ENCODE measurements around the gene PSMD14.

Gene PSMD14

GRCh38 chr2:161386228-161386824 lies 78.1 kb downstream of the PSMD14 start:
- no peak for DNase-seq

DNA sequence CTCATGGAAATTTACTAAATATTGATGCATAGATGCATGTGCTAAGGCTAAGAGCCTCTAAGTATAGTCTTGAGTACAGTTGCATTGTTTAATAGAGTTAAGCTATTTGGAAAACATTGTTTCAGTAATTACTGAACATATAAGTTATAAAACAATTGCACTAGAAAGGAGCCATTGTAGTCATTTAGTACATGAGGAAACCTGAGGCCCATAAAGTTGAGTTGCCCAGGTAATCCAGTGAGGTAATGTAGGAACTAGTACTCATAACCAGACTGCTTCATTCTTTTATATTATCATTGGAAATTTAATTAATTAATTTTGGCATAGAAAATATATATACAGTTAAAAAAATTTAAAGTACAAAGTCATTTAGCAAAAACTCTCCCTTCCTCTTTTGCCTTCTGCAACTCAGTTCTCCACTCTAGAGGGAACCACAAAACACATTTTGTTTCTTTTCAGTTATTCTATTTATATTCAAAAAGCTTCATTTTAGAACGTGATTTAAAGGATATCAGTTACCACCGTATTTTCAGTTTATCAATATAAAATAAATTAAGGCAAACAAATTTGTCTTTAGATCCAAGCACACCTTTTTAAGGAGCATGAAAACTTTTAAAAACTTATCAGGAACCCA lies 80.0 kb downstream of the PSMD14 start:
- no peak for DNase-seq

DNA sequence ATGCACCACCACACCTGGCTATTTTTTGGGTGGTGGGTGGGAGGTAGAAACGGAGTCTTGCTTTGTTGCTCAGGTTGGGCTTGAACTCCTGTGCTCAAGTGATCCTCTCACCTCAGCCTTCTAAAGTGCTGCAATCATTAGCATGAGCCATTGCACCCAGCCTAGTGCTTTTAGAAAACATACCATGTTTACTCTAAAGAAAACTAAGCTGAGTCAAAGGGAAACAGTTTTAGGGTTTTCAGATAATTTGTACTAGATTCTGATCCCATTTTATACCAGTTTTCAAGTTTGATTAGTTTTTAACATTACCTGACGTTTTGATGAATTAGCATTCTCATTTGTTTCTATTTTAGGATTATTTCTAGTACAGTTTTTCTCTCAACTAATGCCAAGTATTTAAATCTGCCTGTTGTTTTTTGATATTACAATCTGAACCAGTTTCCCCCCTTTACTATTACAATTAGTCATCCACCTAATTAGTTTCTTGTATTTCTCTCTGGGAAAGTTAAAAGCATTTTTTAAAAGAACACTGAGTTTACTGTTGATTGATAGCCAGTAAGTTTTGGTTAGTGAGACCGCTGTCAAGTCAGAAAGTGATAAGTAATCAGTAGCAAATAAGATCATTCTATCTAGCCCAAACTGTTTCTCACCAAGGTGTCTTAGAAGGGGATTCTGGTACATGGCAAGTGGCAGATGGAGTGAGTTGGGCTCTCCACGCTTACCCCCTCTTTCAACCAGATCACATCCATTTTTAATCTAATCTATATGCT lies 83.7 kb downstream of the PSMD14 start:
- DNase-seq: no peak

DNA sequence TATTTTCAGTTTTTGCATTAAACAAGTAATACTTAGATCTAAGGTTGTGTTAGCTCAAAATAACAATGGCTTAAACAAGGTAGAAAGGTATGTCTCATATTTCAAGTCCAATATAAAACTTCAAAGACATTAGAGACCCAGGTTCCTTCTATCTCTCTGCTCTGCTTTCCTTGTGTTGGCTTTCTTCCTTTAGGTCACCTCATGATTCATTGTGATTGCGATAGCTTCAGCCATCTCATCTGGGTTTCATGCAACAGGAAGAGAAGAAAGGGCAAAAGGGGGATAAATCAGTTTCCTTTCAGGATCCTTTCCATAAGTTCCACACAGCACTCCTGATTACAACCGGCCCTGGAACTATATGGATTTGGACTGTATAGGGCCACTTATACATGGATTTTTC lies 91.9 kb downstream of the PSMD14 start:
- DNase-seq: no peak

DNA sequence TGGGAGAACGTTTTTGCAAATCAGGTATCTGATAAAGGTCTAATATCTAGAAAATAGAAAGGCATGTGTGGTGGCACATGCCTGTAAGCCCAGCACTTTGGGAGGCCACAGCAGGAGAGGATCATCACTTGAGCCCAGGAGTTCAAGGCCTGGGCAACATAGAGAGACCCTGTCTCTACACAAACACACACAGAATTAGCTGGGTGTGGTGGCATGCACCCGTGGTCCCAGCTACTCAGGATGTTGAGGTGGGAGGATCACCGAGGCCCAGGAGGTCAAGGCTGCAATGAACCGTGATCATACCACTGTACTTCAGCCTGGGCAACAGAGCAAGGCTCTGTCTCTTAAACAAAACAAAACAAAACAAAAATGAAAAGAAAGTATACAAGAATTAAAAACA lies 94.1 kb downstream of the PSMD14 start:
- no peak for DNase-seq

DNA sequence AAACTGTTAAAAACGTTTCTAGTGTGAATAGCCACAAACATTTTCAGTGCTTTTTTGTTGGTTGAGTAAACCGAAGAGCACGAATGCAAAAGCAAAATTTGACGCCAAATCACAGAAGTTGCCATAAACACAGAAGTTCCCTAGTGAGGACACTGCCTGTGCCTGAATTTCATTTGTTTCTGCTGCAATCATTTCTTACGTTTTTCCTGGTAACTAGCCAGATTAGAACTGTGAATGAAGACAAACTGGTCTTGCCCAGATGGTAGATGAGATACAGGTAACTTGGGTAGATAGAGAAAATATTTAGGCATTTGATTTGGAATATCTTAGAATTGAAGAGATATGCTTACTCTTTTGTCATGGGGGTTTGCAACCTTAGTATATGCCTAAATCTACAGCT lies 98.1 kb downstream of the PSMD14 start:
- DNase-seq: no peak

DNA sequence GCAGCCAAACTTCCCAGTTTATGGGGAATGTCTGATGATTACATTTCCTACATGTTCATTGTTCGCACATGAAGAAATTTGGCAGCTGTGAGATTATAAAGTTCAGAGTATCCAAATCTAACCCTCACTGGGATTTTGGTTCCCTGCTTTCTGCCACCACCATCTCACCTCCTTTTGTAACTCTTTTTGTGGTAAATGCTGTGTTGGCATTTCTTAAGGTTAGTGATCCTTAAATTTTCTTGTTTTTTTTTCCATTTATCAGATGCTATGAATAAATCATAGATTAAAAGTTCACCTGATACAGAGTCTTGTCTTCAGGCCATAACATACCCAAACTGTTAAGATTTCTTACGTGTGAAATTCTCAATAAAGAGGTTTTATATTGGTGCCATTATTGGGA lies 99.4 kb downstream of the PSMD14 start:
- DNase-seq: no peak

DNA sequence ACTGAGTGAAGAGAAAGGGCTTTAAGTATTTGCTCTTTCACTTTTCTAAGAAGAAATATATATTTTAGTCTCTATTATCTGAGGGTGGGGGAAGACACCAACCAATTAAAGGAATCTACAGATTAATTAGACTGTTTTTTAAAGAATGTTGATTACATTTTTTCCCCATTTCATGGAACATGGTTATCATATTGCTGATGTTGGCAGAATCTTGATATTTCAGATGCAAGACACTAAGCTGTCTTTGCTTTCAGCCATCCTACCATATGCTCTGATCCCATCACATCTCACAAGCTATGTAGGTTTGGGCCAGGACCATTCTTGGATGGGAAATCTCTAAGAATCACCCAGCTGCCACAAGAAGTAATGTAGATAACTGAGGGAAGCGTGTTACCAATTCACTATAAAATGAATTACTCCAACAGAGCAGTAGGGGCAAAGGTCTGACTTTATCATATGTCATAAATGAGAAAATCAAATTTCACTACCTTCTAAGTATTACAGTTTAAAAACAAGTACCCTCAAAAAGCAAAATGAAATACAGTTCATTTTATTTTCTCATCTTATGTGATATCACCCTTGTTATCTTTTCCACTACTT lies 101.2 kb downstream of the PSMD14 start:
- DNase-seq: no peak

- no peak for DNase-seq
Measured at GRCh38 chr2:161412346-161412745, 104.1 kb downstream of the PSMD14 start.

DNA sequence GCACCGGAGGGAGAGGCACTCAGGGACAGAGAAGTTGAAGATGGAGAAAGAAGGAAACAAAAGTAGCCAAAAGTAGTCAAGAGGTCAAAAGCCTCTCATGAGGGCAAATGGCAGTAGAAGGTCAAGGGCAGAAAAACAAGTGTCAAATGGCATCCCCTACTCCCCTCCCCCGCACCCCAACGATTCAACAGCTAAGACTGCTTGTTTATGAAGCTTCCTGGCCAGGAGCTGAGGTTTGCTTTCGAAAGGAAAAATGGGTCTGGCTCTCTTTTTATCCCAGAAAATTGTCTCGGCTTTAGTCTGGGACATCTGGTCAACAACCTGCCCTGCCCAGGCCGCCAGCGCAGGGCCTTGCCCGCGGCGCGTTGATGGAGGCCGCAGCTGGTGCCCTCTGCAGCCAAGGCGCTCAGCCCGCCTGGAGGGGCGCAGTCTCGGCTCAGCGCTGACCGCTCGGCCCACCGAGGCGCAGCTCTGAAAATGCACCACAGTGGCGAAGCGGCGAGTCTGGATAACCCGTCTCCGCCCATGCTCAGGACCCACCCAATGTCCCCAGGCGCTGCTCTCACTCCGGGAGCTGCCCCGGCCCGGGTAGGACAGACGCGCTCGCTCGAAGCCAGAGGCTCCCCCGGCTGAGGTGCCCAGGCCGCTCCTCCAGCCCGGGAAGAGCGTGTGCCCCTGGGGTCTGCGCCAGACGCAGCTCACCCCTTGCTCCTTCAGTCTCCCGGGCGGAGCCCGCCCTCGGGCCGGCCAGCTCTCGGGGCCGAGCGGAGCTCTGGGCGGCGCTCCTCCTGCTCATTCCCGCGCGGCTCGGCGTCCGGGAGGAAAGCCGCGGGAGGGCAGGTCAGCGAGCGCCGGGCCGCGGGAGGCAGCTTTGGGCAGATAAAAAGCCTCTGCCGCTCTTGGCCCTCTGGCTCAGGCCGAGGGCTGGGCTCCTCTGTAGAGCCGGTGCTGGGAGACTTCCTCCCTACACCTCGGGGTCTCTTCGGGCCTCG lies 106.1 kb downstream of the PSMD14 start:
- no peak for DNase-seq

DNA sequence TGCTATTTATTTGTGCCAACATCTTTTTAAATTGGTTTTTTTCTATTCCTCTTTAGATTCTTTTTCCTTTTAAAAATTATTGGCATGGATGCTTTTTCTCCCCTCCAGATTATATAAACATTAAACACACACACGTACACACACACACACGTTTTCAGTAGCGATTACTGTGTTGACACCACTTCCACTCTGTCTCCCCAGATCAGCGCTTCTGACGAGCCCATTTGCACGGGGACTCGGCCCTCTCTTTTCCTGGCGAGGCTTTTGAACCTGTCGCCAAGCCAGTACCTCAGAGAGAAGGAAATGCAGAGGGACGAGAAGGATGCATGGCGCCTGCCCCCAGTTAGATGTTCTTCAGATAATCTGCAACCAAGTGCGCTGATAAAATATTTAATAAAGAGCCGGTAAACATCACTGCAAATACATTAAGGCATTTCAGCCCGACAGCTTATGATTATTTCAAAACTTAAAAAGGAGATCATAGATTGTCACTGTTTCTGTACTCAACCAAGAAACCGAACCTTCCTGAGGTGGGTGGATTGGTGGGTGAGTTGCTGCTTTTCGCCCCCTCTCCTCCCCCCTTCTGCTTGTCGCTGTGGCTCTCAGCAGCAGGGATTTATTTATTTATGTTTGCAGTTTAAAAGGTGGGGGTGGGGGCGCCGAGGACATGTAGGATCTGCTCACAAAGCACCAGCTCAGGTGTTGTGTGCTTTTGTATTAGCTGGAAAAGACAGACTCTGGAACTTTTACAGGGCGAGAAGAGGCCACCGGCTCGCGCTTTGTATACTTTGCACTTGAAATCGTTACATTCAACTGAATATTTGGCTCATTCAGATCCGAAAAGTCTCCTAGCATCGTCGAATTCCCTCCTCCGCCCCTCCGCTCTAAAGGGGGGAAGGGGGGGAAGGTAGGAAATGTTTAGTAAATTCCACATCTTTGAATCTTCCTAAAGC lies 107.1 kb downstream of the PSMD14 start:
- DNase-seq: no peak

DNA sequence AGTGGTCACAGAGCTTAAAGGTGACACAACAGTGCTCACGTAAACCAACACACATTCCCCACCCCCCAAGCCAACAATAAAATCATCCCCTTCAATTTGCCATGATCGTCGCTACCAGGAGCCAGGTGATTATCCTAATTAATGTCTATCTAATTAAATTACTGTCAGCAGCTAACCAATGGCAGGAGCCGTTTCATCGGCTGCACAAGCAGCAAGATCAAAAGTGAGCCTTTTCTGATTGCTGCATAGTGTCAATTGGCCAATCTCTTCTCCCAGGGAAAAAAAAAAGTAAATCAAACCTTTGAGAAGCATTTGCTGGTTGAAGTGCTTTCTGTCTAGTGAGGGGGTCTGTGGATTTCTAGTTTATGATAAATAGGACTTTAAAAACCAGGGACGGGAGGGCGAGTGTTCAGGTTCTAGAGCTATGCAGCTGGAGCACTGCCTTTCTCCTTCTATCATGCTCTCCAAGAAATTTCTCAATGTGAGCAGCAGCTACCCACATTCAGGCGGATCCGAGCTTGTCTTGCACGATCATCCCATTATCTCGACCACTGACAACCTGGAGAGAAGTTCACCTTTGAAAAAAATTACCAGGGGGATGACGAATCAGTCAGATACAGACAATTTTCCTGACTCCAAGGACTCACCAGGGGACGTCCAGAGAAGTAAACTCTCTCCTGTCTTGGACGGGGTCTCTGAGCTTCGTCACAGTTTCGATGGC lies 107.9 kb downstream of the PSMD14 start, which contains the start of gene TBR1:
TBR1 (plus strand) TSS at position 311 of the 721 bp plus-strand sequence; CDS start at position 425, 114 bp downstream.
- DNase-seq: no peak

DNA sequence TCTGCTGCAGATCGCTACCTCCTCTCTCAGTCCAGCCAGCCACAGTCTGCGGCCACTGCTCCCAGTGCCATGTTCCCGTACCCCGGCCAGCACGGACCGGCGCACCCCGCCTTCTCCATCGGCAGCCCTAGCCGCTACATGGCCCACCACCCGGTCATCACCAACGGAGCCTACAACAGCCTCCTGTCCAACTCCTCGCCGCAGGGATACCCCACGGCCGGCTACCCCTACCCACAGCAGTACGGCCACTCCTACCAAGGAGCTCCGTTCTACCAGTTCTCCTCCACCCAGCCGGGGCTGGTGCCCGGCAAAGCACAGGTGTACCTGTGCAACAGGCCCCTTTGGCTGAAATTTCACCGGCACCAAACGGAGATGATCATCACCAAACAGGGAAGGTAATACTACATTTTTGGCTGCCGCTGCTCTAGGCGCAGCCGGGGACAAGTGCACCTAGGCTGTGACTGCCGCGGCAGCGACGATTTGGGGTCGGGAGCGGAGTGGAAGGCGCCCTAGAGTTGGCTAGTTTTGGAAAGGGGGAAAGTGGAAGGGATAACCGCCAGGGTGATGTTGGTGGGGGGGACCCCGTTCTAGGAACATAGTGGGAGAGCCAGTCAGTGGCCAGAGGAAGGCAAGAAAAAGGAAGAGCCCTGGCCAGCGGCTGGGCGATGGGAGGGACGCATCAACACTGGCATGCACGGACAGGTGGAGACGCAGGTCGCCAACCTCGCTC lies 108.6 kb downstream of the PSMD14 start:
- no peak for DNase-seq

DNA sequence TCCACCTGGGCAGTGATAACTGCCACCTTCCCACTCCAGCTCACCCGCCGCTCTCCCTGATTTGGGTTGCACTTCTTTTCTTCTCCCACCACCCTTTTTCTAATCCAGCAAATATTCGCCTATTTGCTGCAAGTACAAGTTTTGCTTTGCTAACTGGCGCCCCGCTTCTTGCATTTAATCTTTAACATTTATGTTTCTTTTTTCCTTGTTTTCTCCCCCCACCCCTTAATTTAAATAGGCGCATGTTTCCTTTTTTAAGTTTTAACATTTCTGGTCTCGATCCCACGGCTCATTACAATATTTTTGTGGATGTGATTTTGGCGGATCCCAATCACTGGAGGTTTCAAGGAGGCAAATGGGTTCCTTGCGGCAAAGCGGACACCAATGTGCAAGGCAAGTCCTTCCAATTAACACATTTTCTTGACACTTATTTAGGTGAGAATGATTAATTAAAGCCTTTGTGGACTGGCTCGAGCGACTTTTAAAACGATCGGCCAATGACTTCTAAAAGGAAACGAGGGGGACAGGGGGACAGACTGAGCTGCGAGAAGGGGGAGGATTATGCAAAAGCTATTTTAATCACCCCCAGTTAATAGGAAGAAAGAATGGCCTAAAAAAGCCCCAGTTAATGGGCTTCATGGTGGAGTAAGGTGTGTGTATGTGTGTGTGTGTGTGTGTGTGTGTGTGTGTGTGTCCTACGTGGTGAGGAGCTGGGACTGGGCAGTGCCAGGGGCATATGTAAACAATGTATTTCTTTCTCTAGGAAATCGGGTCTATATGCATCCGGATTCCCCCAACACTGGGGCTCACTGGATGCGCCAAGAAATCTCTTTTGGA lies 109.4 kb downstream of the PSMD14 start:
- no peak for DNase-seq

DNA sequence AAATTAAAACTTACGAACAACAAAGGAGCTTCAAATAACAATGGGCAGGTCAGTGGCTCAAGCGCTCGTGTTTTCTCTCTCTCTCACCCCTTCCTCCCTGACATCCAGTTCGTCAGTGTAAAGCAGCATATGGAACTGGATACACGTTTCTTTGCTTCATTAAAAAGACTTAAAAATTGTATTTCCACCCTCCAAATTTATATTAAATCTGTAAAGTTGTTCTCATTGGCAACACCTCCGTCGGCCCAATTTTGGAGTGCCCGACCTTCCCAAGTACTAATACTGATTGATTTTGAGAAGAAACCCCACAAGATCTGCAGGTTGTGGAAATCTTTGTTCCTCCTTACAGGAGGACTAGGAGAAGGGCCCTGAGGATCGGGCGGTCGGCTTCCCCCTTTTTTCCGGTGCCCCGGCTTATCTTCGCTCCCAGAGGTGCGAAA lies 110.1 kb downstream of the PSMD14 start:
- no peak for DNase-seq

DNA sequence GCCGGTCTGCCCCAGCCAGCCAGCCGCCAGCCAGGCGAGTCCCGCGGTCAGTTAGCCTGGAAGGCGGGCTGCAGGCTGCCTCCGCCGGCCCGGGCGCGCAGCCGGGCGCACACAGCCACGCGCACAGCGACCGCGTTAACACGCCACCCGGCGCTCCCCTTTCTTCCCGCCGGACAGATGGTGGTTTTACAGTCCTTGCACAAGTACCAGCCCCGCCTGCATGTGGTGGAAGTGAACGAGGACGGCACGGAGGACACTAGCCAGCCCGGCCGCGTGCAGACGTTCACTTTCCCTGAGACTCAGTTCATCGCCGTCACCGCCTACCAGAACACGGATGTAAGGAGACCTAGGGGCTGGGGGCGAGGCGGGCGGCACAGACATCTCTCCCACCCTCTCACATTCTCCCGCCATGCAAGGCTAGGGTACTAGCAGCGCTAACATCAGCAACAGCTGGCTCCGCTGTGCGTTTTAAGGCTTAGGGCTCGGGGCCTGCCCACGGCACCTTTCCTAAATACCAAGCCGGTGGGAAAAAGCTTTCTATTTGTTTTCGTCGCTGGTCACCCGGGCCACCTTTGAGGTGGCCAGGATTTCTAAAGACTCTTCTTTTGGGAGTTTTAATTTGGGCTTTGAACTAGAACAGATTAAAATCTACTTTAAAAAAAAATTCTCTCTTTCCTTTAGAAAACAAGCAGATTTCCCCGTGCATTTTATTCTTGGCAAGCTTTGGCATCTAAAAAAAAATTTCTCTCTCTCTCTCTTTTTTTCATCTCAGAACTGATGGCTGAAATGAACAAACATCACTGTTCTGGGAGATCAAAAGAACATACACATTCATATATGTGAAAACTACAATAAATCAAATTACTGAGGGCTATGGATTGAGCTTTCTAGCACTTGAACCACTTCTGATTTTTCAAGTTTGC lies 110.8 kb downstream of the PSMD14 start:
- no peak for DNase-seq

DNA sequence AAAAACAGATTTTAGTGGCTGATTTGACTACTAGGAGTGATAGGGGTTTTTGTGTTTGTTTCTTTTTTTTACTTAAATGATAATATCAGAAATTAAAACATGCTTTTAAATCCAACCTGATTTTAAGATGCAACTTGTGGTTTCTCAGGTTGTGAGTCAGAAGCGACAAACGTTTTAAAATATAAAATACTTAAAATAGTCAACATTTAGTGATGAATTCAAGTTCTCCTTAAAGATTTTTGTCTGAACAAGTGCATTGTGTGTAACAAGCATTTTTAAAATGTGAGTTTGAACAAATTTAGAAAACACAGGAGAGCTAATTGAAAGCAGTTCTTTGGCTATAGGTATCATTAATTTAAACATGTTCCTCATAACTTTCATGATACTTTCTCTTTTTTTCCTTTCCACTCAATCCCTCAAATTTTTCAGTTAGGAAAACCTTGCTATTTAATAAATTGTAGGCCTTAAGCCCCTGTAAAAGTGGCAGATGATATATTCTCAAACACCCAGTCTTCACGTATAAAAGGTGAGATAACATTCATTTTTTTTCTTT lies 111.5 kb downstream of the PSMD14 start:
- DNase-seq: no peak

All from SW 1271 (cell line).